Heart right ventricle (tissue), 16 donors: ENCODE results near the gene TNF. TPM values are rescaled to one million over a fixed set of nuclear protein-coding genes. Genes with fewer than 3 reads are reported as not detected.

Experiments
- ATAC-seq, 8 donors: fragments of 200-7000 bp; cut with Tn5 transposase; one replicate each; pipeline ENCODE4 v1.9.1; 2020; ENCODE audit warnings: mild to moderate bottlenecking in 8 of 8, moderate library complexity in 8 of 8, moderate number of reproducible peaks in 1 of 8
- DNase-seq, 2 donors: peaks; one replicate each; pipeline ENCODE4 v3.0.0-alpha.2; 2020
- H3K27ac ChIP-seq, 10 donors: fragments of 200-600 bp; sonication (generic) in 2 of 10; one replicate each; pipeline versions ENCODE4 v1.5.0 to v1.8.0; 2020 to 2022; ENCODE audit warnings: mild to moderate bottlenecking in 3 of 10
- H3K27me3 ChIP-seq, 7 donors: fragments of 200-600 bp; one replicate each; pipeline ENCODE4 v1.8.0; 2021 to 2022; ENCODE audit warnings: mild to moderate bottlenecking in 2 of 7
- H3K36me3 ChIP-seq, 9 donors: fragments of 200-600 bp; sonication (generic) in 1 of 9; one replicate each; pipeline versions ENCODE4 v1.5.0 to v1.8.0; 2020 to 2022; ENCODE audit warnings: mild to moderate bottlenecking in 2 of 9
- H3K4me1 ChIP-seq, 9 donors: fragments of 200-600 bp; sonication (generic) in 1 of 9; one replicate each; pipeline versions ENCODE4 v1.5.0 to v1.8.0; 2020 to 2022; ENCODE audit warnings: mild to moderate bottlenecking in 4 of 9
- H3K4me3 ChIP-seq, 10 donors: fragments of 200-600 bp; sonication (generic) in 2 of 10; one replicate each; pipeline versions ENCODE4 v1.5.0 to v1.8.0; 2020 to 2022; ENCODE audit warnings: mild to moderate bottlenecking in 7 of 10, moderate library complexity in 2 of 10
- H3K9me3 ChIP-seq, 11 donors: fragments of 200-600 bp in 10 of 11; sonication (generic) in 2 of 11; one replicate each; pipeline versions ENCODE4 v1.5.0 to v1.8.0; 2013 to 2022; ENCODE audit warnings: mild to moderate bottlenecking in 2 of 11, control low read depth in 1 of 11, moderate library complexity in 1 of 11
- WGBS, 2 donors: extraction: QIAGEN DNeasy Blood & Tissue Kit; methylation state at CpG; one replicate each; pipeline ENCODE4 v1.1.7; 2013; ENCODE audit warnings: inconsistent platforms in 1 of 2; 5-methylcytosine and 5-hydroxymethylcytosine counted together
- intact Hi-C, 10 donors: fragments of 100-400 bp; cut with DNase I; formaldehyde crosslinking; loops; one replicate each; pipeline versions ENCODE4 v1.11.1 to v1.14.2; 2022
- polyA plus RNA-seq, 2 donors: library from polyadenylated mRNA; stranded (reverse); fragments of 200-250 nt; gene quantifications; one replicate each; pipeline ENCODE4 v1.2.3, GENCODE V29; 2013
- total RNA-seq, 10 donors: library from RNA; stranded (reverse); fragmentation: NEBNext Ultra II Directional in 3 of 10; extraction: Animal tissue kit (Norgen Biotek cat#: 25700) in 3 of 10; gene quantifications; one replicate each; pipeline versions ENCODE4 v1.2.1 to v1.2.4, GENCODE V29; 2021 to 2023
- TF ChIP-seq, protein P1 (sequence below), 9 donors: fragments of 200-600 bp; sonication (generic) in 2 of 9; IDR thresholded peaks; one replicate each; pipeline versions ENCODE4 v1.5.0 to v1.8.0; 2021 to 2022; ENCODE audit warnings: antibody characterized with exemption in 9 of 9, mild to moderate bottlenecking in 5 of 9, moderate library complexity in 1 of 9
- donor health status: Arrhythmogenic right ventricular cardiomyopathy.
- donor health status: ischemic (EF 13 %, LVEDD 7.1; RV severe dilation, severe dysfunction).
- donor health status: healthy with polysubstance abuse.
- donor health status: DM: no; HTN: yes; CAD: no.
- donor health status: DM: no; HTN: no; CAD: no.
- donor health status: ischemic (EF 25% LVEDD 6.9; RV normal size, moderate dysfunction).
- donor health status: ischemic (EF 25% LVEDD 5.7; RV mildly dilated, moderate dysfunction).
- donor health status: healthy.
- donor health status: DM: yes; HTN: yes; CAD: no.
- donor health status: Ischemic cardiomyopathy.
- donor health status: ischemic (EF 35%, LVEDD 5.7; RV mildly dilated, moderate dysfunction).
- donor health status: nonischemic (EF 11% LVEDD 7.7; RV severe dilation, severe dysfunction).
- donor health status: DM: yes; HTN: yes; CAD: no.
- donor health status: PGD.
- donor health status: ischemic (EF 29% LVEDD 5.4; RV normal size, mild dysfunction).
- donor health status: nonischemic (EF 23%, LVEDD 6.1; RV moderate dilation, normal function).

The TNF gene
- total and polyA plus RNA-seq, 12 donors = 0.16 to 3.0 (median 0.60) TPM; not detected in 1

DNA sequence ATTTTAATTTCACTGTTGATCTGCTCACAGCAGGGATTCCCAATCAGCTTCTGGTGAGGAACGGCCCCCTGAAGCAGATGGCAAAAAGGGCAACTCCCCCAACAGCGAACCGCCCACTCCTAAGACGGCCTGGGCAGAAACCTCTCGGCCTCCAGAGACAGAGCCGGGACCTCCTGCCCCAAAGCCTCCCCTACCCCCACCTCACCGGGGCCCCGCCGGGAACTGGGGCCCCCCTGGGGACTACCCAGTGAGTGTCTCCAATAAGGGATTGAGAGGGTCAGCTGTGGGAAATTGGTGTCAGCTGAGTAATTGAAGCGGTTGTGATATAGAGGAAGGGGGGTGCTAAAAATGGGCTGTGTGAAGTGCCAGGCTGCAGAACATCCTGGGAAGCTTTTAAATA, 51.6 kb downstream of the TNF start:
- Histone ChIP-seq H3K4me1 (peaks cover 0 to 10% (median 8%) of the 10 kb centered on the region in 9 donors), H3K36me3 (peaks cover 17 to 98% (median 84%) of the 10 kb centered on the region in 9 donors), H3K9me3 (no peaks in the 10 kb centered on the region), H3K27ac (no peak overlapping the region), H3K4me3 (no peak overlapping the region), H3K27me3 (no peaks in the 10 kb centered on the region)
- ATAC-seq (no peak), DNase-seq (no peak)
- TF ChIP-seq, protein P1, sequence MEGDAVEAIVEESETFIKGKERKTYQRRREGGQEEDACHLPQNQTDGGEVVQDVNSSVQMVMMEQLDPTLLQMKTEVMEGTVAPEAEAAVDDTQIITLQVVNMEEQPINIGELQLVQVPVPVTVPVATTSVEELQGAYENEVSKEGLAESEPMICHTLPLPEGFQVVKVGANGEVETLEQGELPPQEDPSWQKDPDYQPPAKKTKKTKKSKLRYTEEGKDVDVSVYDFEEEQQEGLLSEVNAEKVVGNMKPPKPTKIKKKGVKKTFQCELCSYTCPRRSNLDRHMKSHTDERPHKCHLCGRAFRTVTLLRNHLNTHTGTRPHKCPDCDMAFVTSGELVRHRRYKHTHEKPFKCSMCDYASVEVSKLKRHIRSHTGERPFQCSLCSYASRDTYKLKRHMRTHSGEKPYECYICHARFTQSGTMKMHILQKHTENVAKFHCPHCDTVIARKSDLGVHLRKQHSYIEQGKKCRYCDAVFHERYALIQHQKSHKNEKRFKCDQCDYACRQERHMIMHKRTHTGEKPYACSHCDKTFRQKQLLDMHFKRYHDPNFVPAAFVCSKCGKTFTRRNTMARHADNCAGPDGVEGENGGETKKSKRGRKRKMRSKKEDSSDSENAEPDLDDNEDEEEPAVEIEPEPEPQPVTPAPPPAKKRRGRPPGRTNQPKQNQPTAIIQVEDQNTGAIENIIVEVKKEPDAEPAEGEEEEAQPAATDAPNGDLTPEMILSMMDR (IDR thresholded peaks at IDR 0.05) = no peak
- WGBS, 2 donors = 83 to 85% methylated on average over 10 of the region's 10 CpGs
- intact Hi-C loops = no loop called here

DNA sequence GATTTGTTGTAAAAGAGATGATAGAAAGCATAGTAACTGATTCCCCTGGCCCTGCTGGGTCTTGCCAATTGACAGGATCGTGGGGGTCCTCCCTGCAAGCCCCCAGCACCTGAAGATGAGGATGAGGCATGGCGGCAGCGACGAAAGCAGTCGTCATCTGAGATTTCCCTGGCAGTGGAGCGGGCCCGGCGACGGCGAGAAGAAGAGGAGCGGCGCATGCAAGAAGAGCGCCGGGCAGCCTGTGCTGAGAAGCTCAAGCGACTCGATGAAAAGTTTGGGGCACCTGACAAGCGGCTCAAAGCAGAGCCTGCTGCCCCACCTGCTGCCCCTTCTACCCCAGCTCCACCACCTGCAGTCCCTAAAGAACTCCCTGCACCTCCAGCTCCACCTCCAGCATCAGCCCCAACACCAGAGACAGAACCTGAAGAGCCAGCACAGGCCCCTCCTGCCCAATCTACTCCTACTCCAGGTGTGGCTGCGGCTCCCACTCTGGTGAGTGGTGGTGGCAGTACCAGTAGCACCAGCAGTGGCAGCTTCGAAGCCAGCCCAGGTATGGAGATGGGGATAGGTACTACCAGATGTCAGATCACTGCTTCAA, 52.4 kb downstream of the TNF start:
- WGBS, 2 donors = 96% methylated on average over 19 of the region's 19 CpGs
- no peaks in the 10 kb centered on the region for H3K9me3 ChIP-seq
- H3K4me1 ChIP-seq = peaks cover 0 to 2% (median under 1%) of the 10 kb centered on the region in 9 donors
- DNase-seq (no peak), ATAC-seq (no peak)
- H3K27me3 ChIP-seq = no peaks in the 10 kb centered on the region
- TF ChIP-seq, protein P1 (IDR thresholded peaks at IDR 0.05) = no peak
- H3K27ac ChIP-seq = no peak overlapping the region
- H3K36me3 ChIP-seq = peaks cover 17 to 100% (median 90%) of the 10 kb centered on the region in 9 donors
- no peak overlapping the region for H3K4me3 ChIP-seq
- intact Hi-C loops = no loop called here

Other genes with a start within 250 kb of the TNF start
Only the 30 nearest of the 34 such genes appear.
- 1,000 to 10,000 TPM in 1 of 10 donors, 100 to 1,000 TPM in 9; 252 to 2,676 (median 383) TPM for gene HLA-B, start 218.4 kb upstream of the TNF start, total RNA-seq
- gene HLA-B, start 218.4 kb upstream of the TNF start, polyA plus RNA-seq = 100 to 1,000 TPM; 516 to 656 TPM
- gene MICA, start 172.0 kb upstream of the TNF start, total RNA-seq = 10 to 100 TPM in 2 of 10 donors, 1 to 10 TPM in 8; 3.2 to 15.0 (median 8.7) TPM
- 10 to 100 TPM; 21.2 to 36.0 TPM for gene MICA, start 172.0 kb upstream of the TNF start, polyA plus RNA-seq
- gene MICB, start 77.4 kb upstream of the TNF start, total RNA-seq = 1 to 10 TPM in 6 of 10 donors, under 1 TPM in 4; 0.66 to 4.3 (median 1.6) TPM
- 1 to 10 TPM; 1.0 to 1.2 TPM for gene MICB, start 77.4 kb upstream of the TNF start, polyA plus RNA-seq
- not detected for gene MCCD1, start 46.6 kb upstream of the TNF start, total RNA-seq
- gene MCCD1, start 46.6 kb upstream of the TNF start, polyA plus RNA-seq = not detected
- 100 to 1,000 TPM; 154 to 193 (median 172) TPM for gene DDX39B, start 33.6 kb upstream of the TNF start, total RNA-seq
- gene DDX39B, start 33.6 kb upstream of the TNF start, polyA plus RNA-seq = 100 to 1,000 TPM; 160 to 422 TPM
- 1 to 10 TPM in 9 of 10 donors, under 1 TPM in 1; 0.97 to 2.2 (median 2.0) TPM for gene ATP6V1G2, start 29.0 kb upstream of the TNF start, total RNA-seq
- 1 to 10 TPM in 1 of 2 donors, under 1 TPM in 1; 0.88 to 2.5 TPM for gene ATP6V1G2, start 29.0 kb upstream of the TNF start, polyA plus RNA-seq
- gene NFKBIL1, start 28.0 kb upstream of the TNF start, total RNA-seq = 10 to 100 TPM in 9 of 10 donors, 1 to 10 TPM in 1; 9.7 to 15.8 (median 11.7) TPM
- 10 to 100 TPM; 18.5 to 22.2 TPM for gene NFKBIL1, start 28.0 kb upstream of the TNF start, polyA plus RNA-seq
- gene LTA, start 3.3 kb upstream of the TNF start, total RNA-seq = under 1 TPM in 2 of 10 donors, not detected in 8; 0.15 to 0.86 TPM
- gene LTA, start 3.3 kb upstream of the TNF start, polyA plus RNA-seq = under 1 TPM; 0.06 to 0.44 TPM
- gene LTB, start 6.9 kb downstream of the TNF start, total RNA-seq = 1 to 10 TPM in 3 of 10 donors, under 1 TPM in 6, not detected in 1; 0.26 to 10.0 (median 0.67) TPM
- under 1 TPM; 0.51 to 0.65 TPM for gene LTB, start 6.9 kb downstream of the TNF start, polyA plus RNA-seq
- gene LST1, start 10.7 kb downstream of the TNF start, total RNA-seq = 10 to 100 TPM in 1 of 10 donors, 1 to 10 TPM in 9; 2.6 to 35.6 (median 3.9) TPM
- 1 to 10 TPM; 6.5 to 8.7 TPM for gene LST1, start 10.7 kb downstream of the TNF start, polyA plus RNA-seq
- gene NCR3, start 17.4 kb downstream of the TNF start, total RNA-seq = 1 to 10 TPM in 1 of 10 donors, under 1 TPM in 2, not detected in 7; 0.31 to 1.0 (median 0.33) TPM
- gene NCR3, start 17.4 kb downstream of the TNF start, polyA plus RNA-seq = not detected
- 10 to 100 TPM in 3 of 10 donors, 1 to 10 TPM in 7; 2.8 to 62.1 (median 6.2) TPM for gene AIF1, start 39.7 kb downstream of the TNF start, total RNA-seq
- gene AIF1, start 39.7 kb downstream of the TNF start, polyA plus RNA-seq = 10 to 100 TPM; 18.2 to 20.2 TPM
- 100 to 1,000 TPM in 4 of 10 donors, 10 to 100 TPM in 6; 83.9 to 105 (median 98.9) TPM for gene PRRC2A, start 45.1 kb downstream of the TNF start, total RNA-seq
- gene PRRC2A, start 45.1 kb downstream of the TNF start, polyA plus RNA-seq = 100 to 1,000 TPM in 1 of 2 donors, 10 to 100 TPM in 1; 93.4 to 179 TPM
- gene BAG6, start 77.1 kb downstream of the TNF start, total RNA-seq = 100 to 1,000 TPM; 262 to 347 (median 300) TPM
- 100 to 1,000 TPM; 311 to 522 TPM for gene BAG6, start 77.1 kb downstream of the TNF start, polyA plus RNA-seq
- 1 to 10 TPM; 1.8 to 3.9 (median 2.5) TPM for gene APOM, start 80.3 kb downstream of the TNF start, total RNA-seq
- 1 to 10 TPM; 3.2 to 7.4 TPM for gene APOM, start 80.3 kb downstream of the TNF start, polyA plus RNA-seq
- gene C6orf47, start 85.2 kb downstream of the TNF start, total RNA-seq = 10 to 100 TPM; 15.9 to 23.3 (median 18.0) TPM
- gene C6orf47, start 85.2 kb downstream of the TNF start, polyA plus RNA-seq = 10 to 100 TPM; 18.5 to 22.2 TPM
- gene GPANK1, start 89.4 kb downstream of the TNF start, total RNA-seq = 10 to 100 TPM; 14.5 to 23.8 (median 18.3) TPM
- gene GPANK1, start 89.4 kb downstream of the TNF start, polyA plus RNA-seq = 10 to 100 TPM; 15.4 to 17.8 TPM
- 100 to 1,000 TPM; 101 to 153 (median 115) TPM for gene CSNK2B, start 90.5 kb downstream of the TNF start, total RNA-seq
- 100 to 1,000 TPM; 109 to 199 TPM for gene CSNK2B, start 90.5 kb downstream of the TNF start, polyA plus RNA-seq
- gene LY6G5B, start 94.4 kb downstream of the TNF start, total RNA-seq = 1 to 10 TPM; 2.4 to 6.7 (median 3.8) TPM
- 1 to 10 TPM; 3.6 to 7.3 TPM for gene LY6G5B, start 94.4 kb downstream of the TNF start, polyA plus RNA-seq
- gene LY6G5C, start 105.5 kb downstream of the TNF start, total RNA-seq = 1 to 10 TPM; 1.2 to 3.5 (median 1.9) TPM
- 1 to 10 TPM; 2.0 to 2.6 TPM for gene LY6G5C, start 105.5 kb downstream of the TNF start, polyA plus RNA-seq
- 10 to 100 TPM; 24.3 to 40.3 (median 28.7) TPM for gene ABHD16A, start 127.8 kb downstream of the TNF start, total RNA-seq
- gene ABHD16A, start 127.8 kb downstream of the TNF start, polyA plus RNA-seq = 10 to 100 TPM; 28.0 to 45.2 TPM
- not detected for gene LY6G6F, start 131.3 kb downstream of the TNF start, total RNA-seq
- gene LY6G6F, start 131.3 kb downstream of the TNF start, polyA plus RNA-seq = not detected
- gene LY6G6D, start 139.8 kb downstream of the TNF start, total RNA-seq = not detected
- gene LY6G6D, start 139.8 kb downstream of the TNF start, polyA plus RNA-seq = not detected
- not detected for gene LY6G6C, start 146.2 kb downstream of the TNF start, total RNA-seq
- not detected for gene LY6G6C, start 146.2 kb downstream of the TNF start, polyA plus RNA-seq
- under 1 TPM in 7 of 10 donors, not detected in 3; 0.11 to 0.97 (median 0.27) TPM for gene MPIG6B, start 147.8 kb downstream of the TNF start, total RNA-seq
- under 1 TPM; 0.13 to 0.37 TPM for gene MPIG6B, start 147.8 kb downstream of the TNF start, polyA plus RNA-seq
- 10 to 100 TPM; 35.2 to 61.6 (median 51.5) TPM for gene DDAH2, start 153.7 kb downstream of the TNF start, total RNA-seq
- 100 to 1,000 TPM in 1 of 2 donors, 10 to 100 TPM in 1; 96.4 to 117 TPM for gene DDAH2, start 153.7 kb downstream of the TNF start, polyA plus RNA-seq
- 100 to 1,000 TPM in 2 of 10 donors, 10 to 100 TPM in 8; 64.5 to 219 (median 87.9) TPM for gene CLIC1, start 161.0 kb downstream of the TNF start, total RNA-seq
- 100 to 1,000 TPM in 1 of 2 donors, 10 to 100 TPM in 1; 51.1 to 400 TPM for gene CLIC1, start 161.0 kb downstream of the TNF start, polyA plus RNA-seq
- 1 to 10 TPM in 8 of 10 donors, under 1 TPM in 2; 0.89 to 4.3 (median 2.6) TPM for gene MSH5, start 164.4 kb downstream of the TNF start, total RNA-seq
- 1 to 10 TPM in 1 of 2 donors, under 1 TPM in 1; 0.97 to 6.1 TPM for gene MSH5, start 164.4 kb downstream of the TNF start, polyA plus RNA-seq
- 1 to 10 TPM in 1 of 10 donors, under 1 TPM in 6, not detected in 3; 0.52 to 1.2 (median 0.72) TPM for gene SAPCD1, start 187.1 kb downstream of the TNF start, total RNA-seq
- gene SAPCD1, start 187.1 kb downstream of the TNF start, polyA plus RNA-seq = 1 to 10 TPM in 1 of 2 donors, under 1 TPM in 1; 0.36 to 1.9 TPM
- 10 to 100 TPM in 9 of 10 donors, 1 to 10 TPM in 1; 10.0 to 28.3 (median 20.8) TPM for gene VWA7, start 201.8 kb downstream of the TNF start, total RNA-seq
- gene VWA7, start 201.8 kb downstream of the TNF start, polyA plus RNA-seq = 1 to 10 TPM; 2.2 to 6.6 TPM